Measurements from ENCODE around the gene GTF3C4. TPM values are rescaled to one million over a fixed set of nuclear protein-coding genes. Genes with fewer than 3 reads are reported as not detected.

GTF3C4 gene
- total and polyA plus RNA-seq, 10 donors: 1.8 to 11.7 (median 10.5) TPM

Other genes with a start within 250 kb of the GTF3C4 start
- not detected for gene BARHL1, start 87.9 kb upstream of the GTF3C4 start, total RNA-seq
- not detected for gene BARHL1, start 87.9 kb upstream of the GTF3C4 start, polyA plus RNA-seq
- 10 to 100 TPM; 10.3 to 19.3 (median 16.1) TPM for gene DDX31, start 481 bp upstream of the GTF3C4 start, total RNA-seq
- gene DDX31, start 481 bp upstream of the GTF3C4 start, polyA plus RNA-seq: 10 to 100 TPM in 2 of 3 donors, 1 to 10 TPM in 1; 8.6 to 18.7 (median 11.0) TPM
- 1 to 10 TPM in 1 of 7 donors, under 1 TPM in 6; 0.51 to 1.8 (median 0.92) TPM for gene AK8, start 207.8 kb downstream of the GTF3C4 start, total RNA-seq
- 1 to 10 TPM in 2 of 3 donors, under 1 TPM in 1; 0.22 to 1.8 (median 1.0) TPM for gene AK8, start 207.8 kb downstream of the GTF3C4 start, polyA plus RNA-seq
- 1 to 10 TPM; 1.1 to 5.6 (median 2.5) TPM for gene SPACA9, start 208.4 kb downstream of the GTF3C4 start, total RNA-seq
- gene SPACA9, start 208.4 kb downstream of the GTF3C4 start, polyA plus RNA-seq: 1 to 10 TPM; 1.7 to 3.5 (median 3.0) TPM

All from spleen (tissue), 10 donors.